Heart right ventricle (tissue), 16 donors: ENCODE measurements around the gene TAF10. TPM values are rescaled to one million over a fixed set of nuclear protein-coding genes. Genes with fewer than 3 reads are reported as not detected.

Experiments
- ATAC-seq, 8 donors: fragments of 200-7000 bp; cut with Tn5 transposase; one replicate each; pipeline ENCODE4 v1.9.1; 2020; ENCODE audit warnings: mild to moderate bottlenecking in 8 of 8, moderate library complexity in 8 of 8, moderate number of reproducible peaks in 1 of 8
- DNase-seq, 2 donors: peaks; one replicate each; pipeline ENCODE4 v3.0.0-alpha.2; 2020
- H3K27ac ChIP-seq, 10 donors: fragments of 200-600 bp; sonication (generic) in 2 of 10; one replicate each; pipeline versions ENCODE4 v1.5.0 to v1.8.0; 2020 to 2022; ENCODE audit warnings: mild to moderate bottlenecking in 3 of 10
- H3K27me3 ChIP-seq, 7 donors: fragments of 200-600 bp; one replicate each; pipeline ENCODE4 v1.8.0; 2021 to 2022; ENCODE audit warnings: mild to moderate bottlenecking in 2 of 7
- H3K36me3 ChIP-seq, 9 donors: fragments of 200-600 bp; sonication (generic) in 1 of 9; one replicate each; pipeline versions ENCODE4 v1.5.0 to v1.8.0; 2020 to 2022; ENCODE audit warnings: mild to moderate bottlenecking in 2 of 9
- H3K4me1 ChIP-seq, 9 donors: fragments of 200-600 bp; sonication (generic) in 1 of 9; one replicate each; pipeline versions ENCODE4 v1.5.0 to v1.8.0; 2020 to 2022; ENCODE audit warnings: mild to moderate bottlenecking in 4 of 9
- H3K4me3 ChIP-seq, 10 donors: fragments of 200-600 bp; sonication (generic) in 2 of 10; one replicate each; pipeline versions ENCODE4 v1.5.0 to v1.8.0; 2020 to 2022; ENCODE audit warnings: mild to moderate bottlenecking in 7 of 10, moderate library complexity in 2 of 10
- H3K9me3 ChIP-seq, 11 donors: fragments of 200-600 bp in 10 of 11; sonication (generic) in 2 of 11; one replicate each; pipeline versions ENCODE4 v1.5.0 to v1.8.0; 2013 to 2022; ENCODE audit warnings: mild to moderate bottlenecking in 2 of 11, control low read depth in 1 of 11, moderate library complexity in 1 of 11
- WGBS, 2 donors: extraction: QIAGEN DNeasy Blood & Tissue Kit; methylation state at CpG; one replicate each; pipeline ENCODE4 v1.1.7; 2013; ENCODE audit warnings: inconsistent platforms in 1 of 2; 5-methylcytosine and 5-hydroxymethylcytosine counted together
- intact Hi-C, 10 donors: fragments of 100-400 bp; cut with DNase I; formaldehyde crosslinking; loops; one replicate each; pipeline versions ENCODE4 v1.11.1 to v1.14.2; 2022
- long read RNA-seq, 3 donors: library from polyadenylated mRNA; unstranded; transcript quantifications; one replicate each; pipeline ENCODE4 v2.0.0, GENCODE V29; 2020 to 2021
- polyA plus RNA-seq, 2 donors: library from polyadenylated mRNA; stranded (reverse); fragments of 200-250 nt; gene quantifications; one replicate each; pipeline ENCODE4 v1.2.3, GENCODE V29; 2013
- total RNA-seq, 10 donors: library from RNA; stranded (reverse); fragmentation: NEBNext Ultra II Directional in 3 of 10; extraction: Animal tissue kit (Norgen Biotek cat#: 25700) in 3 of 10; gene quantifications; one replicate each; pipeline versions ENCODE4 v1.2.1 to v1.2.4, GENCODE V29; 2021 to 2023
- TF ChIP-seq, protein P1 (sequence below), 9 donors: fragments of 200-600 bp; sonication (generic) in 2 of 9; IDR thresholded peaks; one replicate each; pipeline versions ENCODE4 v1.5.0 to v1.8.0; 2021 to 2022; ENCODE audit warnings: antibody characterized with exemption in 9 of 9, mild to moderate bottlenecking in 5 of 9, moderate library complexity in 1 of 9
- donor health status: Arrhythmogenic right ventricular cardiomyopathy.
- donor health status: ischemic (EF 13 %, LVEDD 7.1; RV severe dilation, severe dysfunction).
- donor health status: healthy with polysubstance abuse.
- donor health status: DM: no; HTN: yes; CAD: no.
- donor health status: DM: no; HTN: no; CAD: no.
- donor health status: ischemic (EF 25% LVEDD 6.9; RV normal size, moderate dysfunction).
- donor health status: ischemic (EF 25% LVEDD 5.7; RV mildly dilated, moderate dysfunction).
- donor health status: healthy.
- donor health status: DM: yes; HTN: yes; CAD: no.
- donor health status: Ischemic cardiomyopathy.
- donor health status: ischemic (EF 35%, LVEDD 5.7; RV mildly dilated, moderate dysfunction).
- donor health status: nonischemic (EF 11% LVEDD 7.7; RV severe dilation, severe dysfunction).
- donor health status: DM: yes; HTN: yes; CAD: no.
- donor health status: PGD.
- donor health status: ischemic (EF 29% LVEDD 5.4; RV normal size, mild dysfunction).
- donor health status: nonischemic (EF 23%, LVEDD 6.1; RV moderate dilation, normal function).

The TAF10 gene
- 100 to 1,000 TPM in 1 of 10 donors, 10 to 100 TPM in 9; 78.0 to 101 (median 89.7) TPM for total RNA-seq
- polyA plus RNA-seq = 100 to 1,000 TPM in 1 of 2 donors, 10 to 100 TPM in 1; 93.3 to 254 TPM
- long read RNA-seq, donor 1, full-length matches to known transcripts = 34 of 42 reads
- long read RNA-seq, donor 1, partial matches to known transcripts = 4 of 42 reads
- long read RNA-seq, donor 1, other reads (novel, unspliced or antisense) = 4 of 42 reads
- long read RNA-seq, donor 2, transcript TAF10-201 (5 exons, 1,215 nt) = major isoform, 44 of 61 reads
- long read RNA-seq, donor 2, partial matches to known transcripts = 9 of 61 reads
- long read RNA-seq, donor 2, other reads (novel, unspliced or antisense) = 8 of 61 reads
- long read RNA-seq, donor 3, partial matches to known transcripts = 0 of 4 reads
- long read RNA-seq, donor 3, other reads (novel, unspliced or antisense) = 3 of 4 reads

- peak within 1 kb of the TSS; percentile 89 to 100 (median 98) for H3K27ac ChIP-seq
- ATAC-seq = peak; percentile 94 to 97 (median 96)
- TF ChIP-seq, protein P1, sequence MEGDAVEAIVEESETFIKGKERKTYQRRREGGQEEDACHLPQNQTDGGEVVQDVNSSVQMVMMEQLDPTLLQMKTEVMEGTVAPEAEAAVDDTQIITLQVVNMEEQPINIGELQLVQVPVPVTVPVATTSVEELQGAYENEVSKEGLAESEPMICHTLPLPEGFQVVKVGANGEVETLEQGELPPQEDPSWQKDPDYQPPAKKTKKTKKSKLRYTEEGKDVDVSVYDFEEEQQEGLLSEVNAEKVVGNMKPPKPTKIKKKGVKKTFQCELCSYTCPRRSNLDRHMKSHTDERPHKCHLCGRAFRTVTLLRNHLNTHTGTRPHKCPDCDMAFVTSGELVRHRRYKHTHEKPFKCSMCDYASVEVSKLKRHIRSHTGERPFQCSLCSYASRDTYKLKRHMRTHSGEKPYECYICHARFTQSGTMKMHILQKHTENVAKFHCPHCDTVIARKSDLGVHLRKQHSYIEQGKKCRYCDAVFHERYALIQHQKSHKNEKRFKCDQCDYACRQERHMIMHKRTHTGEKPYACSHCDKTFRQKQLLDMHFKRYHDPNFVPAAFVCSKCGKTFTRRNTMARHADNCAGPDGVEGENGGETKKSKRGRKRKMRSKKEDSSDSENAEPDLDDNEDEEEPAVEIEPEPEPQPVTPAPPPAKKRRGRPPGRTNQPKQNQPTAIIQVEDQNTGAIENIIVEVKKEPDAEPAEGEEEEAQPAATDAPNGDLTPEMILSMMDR (IDR thresholded peaks at IDR 0.05) = peak in 7 of 9 donors; percentile 23 to 52 (median 40)
- H3K9me3 ChIP-seq = no peaks in the 10 kb centered on the region
- intact Hi-C loops = loop anchor here in 4 of 10 donors (1.0 to 10.0 kb wide), 5 partner anchors 40 to 71 kb away; partner anchors contain the start of gene MRPL17 (in 3 of the 4)
- no peaks in the 10 kb centered on the region for H3K27me3 ChIP-seq
- peak; percentile 98 for DNase-seq
- H3K4me1 ChIP-seq = peaks cover 10 to 64% (median 40%) of the 10 kb centered on the region in 9 donors
- 1% methylated on average over 51 of the region's 51 CpGs for WGBS, 2 donors
- H3K4me3 ChIP-seq = peak within 1 kb of the TSS; percentile 57 to 82 (median 74)
- peaks cover 3 to 81% (median 44%) of the 10 kb centered on the region in 9 donors for H3K36me3 ChIP-seq
Observed at GRCh38 chr11:6612213-6613041, at the start of gene TAF10. Gene TAF10, minus strand, starts transcription at chr11:6612216. Its CDS starts 27 bp downstream, at chr11:6612189.

DNA sequence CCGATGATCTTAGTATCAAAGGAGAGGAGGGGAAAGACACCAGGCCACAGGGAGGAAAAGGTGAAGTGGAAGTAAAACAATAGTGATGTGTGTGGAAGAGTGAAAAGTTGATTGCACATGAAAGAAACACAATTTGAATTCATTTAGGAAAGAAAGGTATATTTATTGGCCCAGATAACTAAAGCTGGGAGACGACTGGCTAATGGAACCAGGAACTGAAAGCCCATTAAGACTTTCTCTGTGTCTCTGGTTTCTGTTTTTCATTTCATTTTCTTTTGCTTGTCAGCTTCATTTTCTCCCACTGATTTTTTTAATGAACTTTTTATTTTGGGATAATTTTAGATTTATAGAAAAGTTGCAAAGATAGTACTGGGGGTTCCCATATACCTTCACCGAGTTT is 48.7 kb upstream of the TAF10 start:
- TF ChIP-seq, protein P1 (IDR thresholded peaks at IDR 0.05) = no peak
- WGBS, 2 donors = 93 to 96% methylated on average over 3 of the region's 3 CpGs
- ATAC-seq = no peak
- intact Hi-C loops = no loop called here
- Histone ChIP-seq H3K9me3 (no peaks in the 10 kb centered on the region), H3K27ac (no peak overlapping the region), H3K27me3 (peaks cover 0 to 19% (median 0%) of the 10 kb centered on the region in 7 donors), H3K4me1 (peaks cover 0 to 39% (median 9%) of the 10 kb centered on the region in 9 donors), H3K36me3 (no peaks in the 10 kb centered on the region), H3K4me3 (no peak overlapping the region)
- DNase-seq = no peak

- ATAC-seq = no peak
- Histone ChIP-seq H3K4me1 (peaks cover 7 to 42% (median 14%) of the 10 kb centered on the region in 9 donors), H3K27ac (no peak overlapping the region), H3K27me3 (peaks cover 0 to 27% (median 0%) of the 10 kb centered on the region in 7 donors), H3K4me3 (no peak overlapping the region), H3K36me3 (no peaks in the 10 kb centered on the region), H3K9me3 (no peaks in the 10 kb centered on the region)
- TF ChIP-seq, protein P1 (IDR thresholded peaks at IDR 0.05) = no peak
- DNase-seq = no peak
- intact Hi-C loops = no loop called here
Observed at GRCh38 chr11:6658647-6659046, 46.6 kb upstream of the TAF10 start.

DNA sequence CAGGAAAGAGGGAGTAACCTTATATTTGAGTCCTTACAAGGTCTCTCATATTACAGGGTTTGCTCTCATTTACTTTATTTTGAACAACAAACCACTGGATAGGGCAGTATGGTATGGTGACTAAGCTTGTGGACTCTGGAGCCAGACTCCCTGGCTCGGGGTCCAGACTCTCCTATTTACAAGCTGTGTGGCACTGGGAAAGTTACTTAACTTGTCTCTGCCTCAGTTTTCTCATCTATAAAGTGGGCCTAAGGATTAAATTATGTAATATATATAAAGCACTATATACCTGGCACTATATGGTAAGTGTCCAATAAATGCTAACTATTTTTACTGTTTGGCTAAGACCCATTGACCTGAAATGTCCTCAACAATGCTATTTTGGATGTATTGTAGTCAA is 45.3 kb upstream of the TAF10 start:
- no peaks in the 10 kb centered on the region for H3K9me3 ChIP-seq
- no peak overlapping the region for H3K4me3 ChIP-seq
- H3K27me3 ChIP-seq = peaks cover 0 to 27% (median 0%) of the 10 kb centered on the region in 7 donors
- H3K27ac ChIP-seq = peak overlapping the region in 1 of 10 donors; percentile 91
- TF ChIP-seq, protein P1 (IDR thresholded peaks at IDR 0.05) = no peak
- peaks cover 8 to 47% (median 16%) of the 10 kb centered on the region in 9 donors for H3K4me1 ChIP-seq
- H3K36me3 ChIP-seq = no peaks in the 10 kb centered on the region
- DNase-seq = no peak
- WGBS, 2 donors = 91 to 92% methylated on average over 1 of the region's 1 CpG
- ATAC-seq = no peak
- intact Hi-C loops = no loop called here
